ENCODE data around the gene ADAMTS7. TPM values are rescaled to one million over a fixed set of nuclear protein-coding genes. Genes with fewer than 3 reads are reported as not detected.

ADAMTS7 gene
- total and polyA plus RNA-seq, 2 of the 13 experiments (the other 11 are each of a cell fraction or from before 2014, with no cell fraction given): 0.09 to 0.12 TPM

DNA sequence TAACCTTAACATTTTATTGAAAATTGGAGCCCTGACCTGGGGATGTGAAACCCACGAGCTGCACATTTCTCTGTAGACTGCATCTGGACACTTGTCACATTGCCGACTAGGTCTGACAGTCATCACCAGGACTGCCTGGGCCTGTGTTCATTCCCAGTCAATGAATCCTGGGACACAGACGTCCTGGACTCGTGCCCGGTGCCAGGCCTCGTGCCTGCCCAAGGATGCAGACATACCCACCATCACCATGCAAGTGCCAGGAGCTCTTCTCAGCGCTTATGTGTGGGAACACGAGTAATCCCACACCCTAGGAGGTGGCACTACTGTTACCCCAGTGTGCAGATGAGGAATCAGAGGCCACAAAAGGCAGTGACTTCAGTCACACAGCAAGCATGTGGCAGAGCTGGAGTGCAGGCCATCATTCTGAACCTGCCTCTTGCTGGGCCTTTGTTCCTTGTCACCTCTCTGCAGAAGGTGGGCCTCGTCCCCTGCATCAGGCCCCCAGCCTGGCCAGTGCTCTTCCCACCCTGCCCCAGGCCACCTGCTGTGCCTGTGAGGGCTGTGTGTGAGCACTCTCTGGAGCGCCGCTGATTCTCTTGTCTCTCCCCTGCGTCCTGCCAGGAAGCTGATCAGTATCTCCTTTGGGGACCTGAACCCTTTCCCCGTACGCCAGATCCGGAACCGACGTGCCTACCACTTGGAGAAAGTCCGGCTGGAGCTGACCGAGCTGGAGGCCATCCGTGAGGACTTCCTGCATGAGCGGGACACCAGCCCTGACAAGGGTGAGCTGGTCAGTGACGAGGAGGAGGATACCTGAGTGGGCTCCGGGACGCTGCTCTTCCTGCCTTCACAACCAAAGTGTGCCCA, 58.5 kb downstream of the ADAMTS7 start (continued):
- TF ChIP-seq, protein P1, sequence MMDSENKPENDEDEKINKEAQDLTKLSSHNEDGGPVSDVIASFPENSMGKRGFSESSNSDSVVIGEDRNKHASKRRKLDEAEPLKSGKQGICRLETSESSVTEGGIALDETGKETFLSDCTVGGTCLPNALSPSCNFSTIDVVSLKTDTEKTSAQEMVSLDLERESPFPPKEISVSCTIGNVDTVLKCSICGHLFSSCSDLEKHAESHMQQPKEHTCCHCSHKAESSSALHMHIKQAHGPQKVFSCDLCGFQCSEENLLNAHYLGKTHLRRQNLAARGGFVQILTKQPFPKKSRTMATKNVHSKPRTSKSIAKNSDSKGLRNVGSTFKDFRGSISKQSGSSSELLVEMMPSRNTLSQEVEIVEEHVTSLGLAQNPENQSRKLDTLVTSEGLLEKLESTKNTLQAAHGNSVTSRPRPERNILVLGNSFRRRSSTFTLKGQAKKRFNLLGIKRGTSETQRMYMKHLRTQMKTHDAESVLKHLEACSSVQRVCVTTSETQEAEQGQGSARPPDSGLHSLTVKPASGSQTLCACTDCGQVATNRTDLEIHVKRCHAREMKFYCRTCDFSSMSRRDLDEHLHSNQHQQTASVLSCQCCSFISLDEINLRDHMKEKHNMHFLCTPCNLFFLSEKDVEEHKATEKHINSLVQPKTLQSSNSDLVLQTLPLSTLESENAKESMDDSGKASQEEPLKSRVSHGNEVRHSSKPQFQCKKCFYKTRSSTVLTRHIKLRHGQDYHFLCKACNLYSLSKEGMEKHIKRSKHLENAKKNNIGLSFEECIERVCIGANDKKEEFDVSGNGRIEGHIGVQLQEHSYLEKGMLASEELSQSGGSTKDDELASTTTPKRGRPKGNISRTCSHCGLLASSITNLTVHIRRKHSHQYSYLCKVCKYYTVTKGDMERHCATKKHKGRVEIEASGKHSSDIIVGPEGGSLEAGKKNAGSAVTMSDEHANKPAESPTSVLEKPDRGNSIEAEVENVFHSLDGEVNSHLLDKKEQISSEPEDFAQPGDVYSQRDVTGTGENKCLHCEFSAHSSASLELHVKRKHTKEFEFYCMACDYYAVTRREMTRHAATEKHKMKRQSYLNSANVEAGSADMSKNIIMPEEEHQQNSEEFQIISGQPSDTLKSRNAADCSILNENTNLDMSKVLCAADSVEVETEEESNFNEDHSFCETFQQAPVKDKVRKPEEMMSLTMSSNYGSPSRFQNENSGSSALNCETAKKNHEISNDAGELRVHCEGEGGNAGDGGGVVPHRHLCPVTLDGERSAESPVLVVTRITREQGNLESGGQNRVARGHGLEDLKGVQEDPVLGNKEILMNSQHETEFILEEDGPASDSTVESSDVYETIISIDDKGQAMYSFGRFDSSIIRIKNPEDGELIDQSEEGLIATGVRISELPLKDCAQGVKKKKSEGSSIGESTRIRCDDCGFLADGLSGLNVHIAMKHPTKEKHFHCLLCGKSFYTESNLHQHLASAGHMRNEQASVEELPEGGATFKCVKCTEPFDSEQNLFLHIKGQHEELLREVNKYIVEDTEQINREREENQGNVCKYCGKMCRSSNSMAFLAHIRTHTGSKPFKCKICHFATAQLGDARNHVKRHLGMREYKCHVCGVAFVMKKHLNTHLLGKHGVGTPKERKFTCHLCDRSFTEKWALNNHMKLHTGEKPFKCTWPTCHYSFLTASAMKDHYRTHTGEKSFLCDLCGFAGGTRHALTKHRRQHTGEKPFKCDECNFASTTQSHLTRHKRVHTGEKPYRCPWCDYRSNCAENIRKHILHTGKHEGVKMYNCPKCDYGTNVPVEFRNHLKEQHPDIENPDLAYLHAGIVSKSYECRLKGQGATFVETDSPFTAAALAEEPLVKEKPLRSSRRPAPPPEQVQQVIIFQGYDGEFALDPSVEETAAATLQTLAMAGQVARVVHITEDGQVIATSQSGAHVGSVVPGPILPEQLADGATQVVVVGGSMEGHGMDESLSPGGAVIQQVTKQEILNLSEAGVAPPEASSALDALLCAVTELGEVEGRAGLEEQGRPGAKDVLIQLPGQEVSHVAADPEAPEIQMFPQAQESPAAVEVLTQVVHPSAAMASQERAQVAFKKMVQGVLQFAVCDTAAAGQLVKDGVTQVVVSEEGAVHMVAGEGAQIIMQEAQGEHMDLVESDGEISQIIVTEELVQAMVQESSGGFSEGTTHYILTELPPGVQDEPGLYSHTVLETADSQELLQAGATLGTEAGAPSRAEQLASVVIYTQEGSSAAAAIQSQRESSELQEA (CRISPR knock-in tag; IDR thresholded peaks at IDR 0.05; ENCODE audit: not compliant biosample characterization): no peak
- TF ChIP-seq, protein P2, sequence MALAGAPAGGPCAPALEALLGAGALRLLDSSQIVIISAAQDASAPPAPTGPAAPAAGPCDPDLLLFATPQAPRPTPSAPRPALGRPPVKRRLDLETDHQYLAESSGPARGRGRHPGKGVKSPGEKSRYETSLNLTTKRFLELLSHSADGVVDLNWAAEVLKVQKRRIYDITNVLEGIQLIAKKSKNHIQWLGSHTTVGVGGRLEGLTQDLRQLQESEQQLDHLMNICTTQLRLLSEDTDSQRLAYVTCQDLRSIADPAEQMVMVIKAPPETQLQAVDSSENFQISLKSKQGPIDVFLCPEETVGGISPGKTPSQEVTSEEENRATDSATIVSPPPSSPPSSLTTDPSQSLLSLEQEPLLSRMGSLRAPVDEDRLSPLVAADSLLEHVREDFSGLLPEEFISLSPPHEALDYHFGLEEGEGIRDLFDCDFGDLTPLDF (CRISPR knock-in tag; IDR thresholded peaks at IDR 0.05): no peak
